Measurements from ENCODE around the gene SYNM.

DNA sequence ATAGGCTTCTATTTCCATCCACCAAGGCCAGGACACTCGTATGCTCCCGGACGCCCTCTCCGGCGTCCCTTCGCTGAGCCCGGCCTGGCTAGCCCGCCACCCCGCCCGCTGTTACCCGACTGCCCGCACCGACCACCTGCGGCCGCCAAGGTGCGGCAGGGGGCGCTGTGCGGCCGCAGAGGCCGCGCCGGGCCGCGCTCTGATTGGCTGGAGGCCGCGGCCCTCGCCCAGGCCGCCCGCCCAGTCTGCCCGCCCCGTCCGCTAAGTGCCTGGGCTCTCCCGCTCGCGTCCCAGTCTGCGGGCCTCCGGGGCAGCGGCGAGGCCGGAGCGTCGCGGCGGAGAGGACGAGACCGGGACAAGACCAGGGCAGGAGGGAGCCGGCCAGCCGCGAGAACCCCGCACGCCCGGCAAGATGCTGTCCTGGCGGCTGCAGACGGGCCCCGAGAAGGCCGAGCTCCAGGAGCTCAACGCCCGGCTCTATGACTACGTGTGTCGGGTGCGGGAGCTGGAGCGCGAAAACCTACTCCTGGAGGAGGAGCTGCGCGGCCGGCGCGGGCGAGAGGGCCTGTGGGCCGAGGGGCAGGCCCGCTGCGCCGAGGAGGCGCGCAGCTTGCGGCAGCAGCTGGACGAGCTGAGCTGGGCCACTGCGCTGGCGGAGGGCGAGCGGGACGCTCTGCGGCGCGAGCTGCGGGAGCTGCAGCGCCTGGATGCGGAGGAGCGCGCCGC is at the start of gene SYNM:
- TF ChIP-seq, protein P1, sequence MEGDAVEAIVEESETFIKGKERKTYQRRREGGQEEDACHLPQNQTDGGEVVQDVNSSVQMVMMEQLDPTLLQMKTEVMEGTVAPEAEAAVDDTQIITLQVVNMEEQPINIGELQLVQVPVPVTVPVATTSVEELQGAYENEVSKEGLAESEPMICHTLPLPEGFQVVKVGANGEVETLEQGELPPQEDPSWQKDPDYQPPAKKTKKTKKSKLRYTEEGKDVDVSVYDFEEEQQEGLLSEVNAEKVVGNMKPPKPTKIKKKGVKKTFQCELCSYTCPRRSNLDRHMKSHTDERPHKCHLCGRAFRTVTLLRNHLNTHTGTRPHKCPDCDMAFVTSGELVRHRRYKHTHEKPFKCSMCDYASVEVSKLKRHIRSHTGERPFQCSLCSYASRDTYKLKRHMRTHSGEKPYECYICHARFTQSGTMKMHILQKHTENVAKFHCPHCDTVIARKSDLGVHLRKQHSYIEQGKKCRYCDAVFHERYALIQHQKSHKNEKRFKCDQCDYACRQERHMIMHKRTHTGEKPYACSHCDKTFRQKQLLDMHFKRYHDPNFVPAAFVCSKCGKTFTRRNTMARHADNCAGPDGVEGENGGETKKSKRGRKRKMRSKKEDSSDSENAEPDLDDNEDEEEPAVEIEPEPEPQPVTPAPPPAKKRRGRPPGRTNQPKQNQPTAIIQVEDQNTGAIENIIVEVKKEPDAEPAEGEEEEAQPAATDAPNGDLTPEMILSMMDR (IDR thresholded peaks at IDR 0.05 in 2 of 3, conservative IDR thresholded peaks at IDR 0.05 in 1 of 3; ENCODE audit: borderline replicate concordance in 1 of 3, insufficient read depth in 1 of 3, low read depth in 2 of 3, low read length in 2 of 3): peak; percentile 70 to 76 (median 74)
- peak; percentile 80 for TF ChIP-seq POLR2AphosphoS5 (IDR thresholded peaks at IDR 0.05; ENCODE audit: low read depth, low read length)
- TF ChIP-seq, protein P2, sequence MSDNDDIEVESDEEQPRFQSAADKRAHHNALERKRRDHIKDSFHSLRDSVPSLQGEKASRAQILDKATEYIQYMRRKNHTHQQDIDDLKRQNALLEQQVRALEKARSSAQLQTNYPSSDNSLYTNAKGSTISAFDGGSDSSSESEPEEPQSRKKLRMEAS (IDR thresholded peaks at IDR 0.05): peak; percentile 44; the same call in 1 of the 2 replicates
- no peak for TF ChIP-seq CBX3 (IDR thresholded peaks at IDR 0.05; ENCODE audit: low read depth)
- TF ChIP-seq POLR2A (IDR thresholded peaks at IDR 0.05; ENCODE audit: borderline replicate concordance, extremely low read depth, insufficient read depth, insufficient read length): peak; percentile 29
- TF ChIP-seq RAD21 (IDR thresholded peaks at IDR 0.05; ENCODE audit: low read depth): peak; percentile 74
- no peak for TF ChIP-seq EZH2 (IDR thresholded peaks at IDR 0.05)
- no peak for TF ChIP-seq SIN3A (IDR thresholded peaks at IDR 0.05; ENCODE audit: low read depth)
- TF ChIP-seq CEBPB (IDR thresholded peaks at IDR 0.05; ENCODE audit: low read depth): no peak
- no peak for TF ChIP-seq ZBTB33 (IDR thresholded peaks at IDR 0.05; ENCODE audit: extremely low read depth, insufficient replicate concordance, low read length)
- no peak for TF ChIP-seq TCF7L2 (IDR thresholded peaks at IDR 0.05; ENCODE audit: borderline replicate concordance, extremely low read depth, insufficient read depth, insufficient read length)

Data from HCT116 (cell line).